K562 (cell line): Measurements from ENCODE around the gene FARSA. TPM values are rescaled to one million over a fixed set of nuclear protein-coding genes. Genes with fewer than 3 reads are reported as not detected.
A peak's percentile ranks its signal among the peaks of the same experiment; 100 is the strongest.

ENCODE experiments used
- CBFA2T3 ChIP-seq: fragments of 450-650 bp; IDR thresholded peaks from 2 replicates; pipeline ENCODE4 v1.6.1; 2017
- CSDE1 ChIP-seq, 2 experiments: fragments of 450-650 bp; IDR thresholded peaks; 2 replicates each; pipeline ENCODE4 v1.6.1; 2016; ENCODE audit warnings: mild to moderate bottlenecking in 1 of 2
- EGR1 ChIP-seq: fragments of 450-650 bp; conservative IDR thresholded peaks from 2 replicates; pipeline ENCODE4 v1.6.1; 2017; ENCODE audit warnings: mild to moderate bottlenecking
- FOSL1 ChIP-seq: fragments of 200-800 bp; sonication (Bioruptor generic); conservative IDR thresholded peaks from 2 replicates; pipeline ENCODE4 v1.6.1; 2016; ENCODE audit warnings: missing genetic modification characterization, missing compliant biosample characterization
- KAT2B ChIP-seq: IDR thresholded peaks from one replicate; pipeline ENCODE4 v1.6.1; 2012; ENCODE audit warnings: low read depth, mild to moderate bottlenecking, control low read depth, inconsistent platforms, low read length, moderate library complexity
- MBD2 ChIP-seq: sonication (generic); IDR thresholded peaks from 2 replicates; pipeline ENCODE4 v1.6.1; 2016; ENCODE audit warnings: low read depth, borderline replicate concordance
- MTA3 ChIP-seq: fragments of 450-650 bp; formaldehyde crosslinking; IDR thresholded peaks from 2 replicates; pipeline ENCODE4 v1.6.1; 2017; ENCODE audit warnings: mild to moderate bottlenecking, borderline replicate concordance
- PYGO2 ChIP-seq: fragments of 450-650 bp; IDR thresholded peaks from 2 replicates; pipeline ENCODE4 v1.6.1; 2016; ENCODE audit warnings: mild to moderate bottlenecking, missing genetic modification characterization, moderate library complexity, missing compliant biosample characterization
- RCOR1 ChIP-seq, 2 experiments: IDR thresholded peaks; 2 replicates each; pipeline ENCODE4 v1.6.1; 2012; ENCODE audit warnings: low read depth in 2 of 2, low read length in 2 of 2, borderline replicate concordance in 1 of 2, improper control_type of control experiment in 1 of 2
- RFX1 ChIP-seq: fragments of 450-650 bp; IDR thresholded peaks from 2 replicates; pipeline ENCODE4 v1.6.1; 2016; ENCODE audit warnings: mild to moderate bottlenecking, moderate library complexity
- polyA plus RNA-seq, 8 experiments: library from polyadenylated mRNA; depleted of rRNA in 4 of 8; stranded (reverse) in 5 of 8; unstranded in 3 of 8; fragments of >200 nt; fragmentation: Nextera tagmentation in 2 of 8; fragmentation: Illumina TruSeq in 1 of 8; extraction: Ambion mirVana in 2 of 8; extraction: Trizol in 1 of 8; gene quantifications; 2 replicates each; pipeline versions ENCODE4 v1.2.1 to v1.2.3, GENCODE V29; 2011 to 2014; ENCODE audit warnings: inconsistent platforms in 1 of 8, missing spikeins in 1 of 8
- total RNA-seq, 7 experiments: library from RNA; depleted of rRNA in 6 of 7; stranded (reverse); fragments of >200 nt in 6 of 7; fragmentation: Illumina TruSeq in 2 of 7; extraction: Trizol in 2 of 7; gene quantifications; 2 replicates each; pipeline versions ENCODE4 v1.2.1 to v1.2.3, GENCODE V29; 2011 to 2021; ENCODE audit warnings: low replicate concordance in 1 of 7
- TF ChIP-seq, protein P1 (sequence below): fragments of 450-650 bp; IDR thresholded peaks from 2 replicates; pipeline ENCODE4 v1.6.1; 2018; ENCODE audit not compliant: partially characterized antibody
- TF ChIP-seq, protein P2 (sequence below): sonication (generic); formaldehyde crosslinking; IDR thresholded peaks from 2 replicates; pipeline ENCODE4 v1.8.0; 2022; ENCODE audit warnings: mild to moderate bottlenecking, missing genetic modification reagents
- TF ChIP-seq, protein P3 (sequence below): conservative IDR thresholded peaks from 2 replicates; pipeline ENCODE4 v1.6.1; 2011; ENCODE audit warnings: low read depth, mild to moderate bottlenecking, low read length; ENCODE audit not compliant: control insufficient read depth
- TF ChIP-seq, protein P4 (sequence below): fragments of 200-800 bp; sonication (Bioruptor generic); IDR thresholded peaks from 2 replicates; pipeline ENCODE4 v1.6.1; 2016; ENCODE audit warnings: missing genetic modification characterization, missing compliant biosample characterization
- TF ChIP-seq, protein P5 (sequence below): sonication (generic); formaldehyde crosslinking; IDR thresholded peaks from 2 replicates; pipeline ENCODE4 v1.9.0; 2022; ENCODE audit warnings: mild to moderate bottlenecking, missing genetic modification reagents

Gene FARSA
- total and polyA plus RNA-seq, 9 of the 15 experiments (the other 6 are each of a cell fraction or from before 2014, with no cell fraction given) = 25.2 to 237 (median 89.6) TPM

DNA sequence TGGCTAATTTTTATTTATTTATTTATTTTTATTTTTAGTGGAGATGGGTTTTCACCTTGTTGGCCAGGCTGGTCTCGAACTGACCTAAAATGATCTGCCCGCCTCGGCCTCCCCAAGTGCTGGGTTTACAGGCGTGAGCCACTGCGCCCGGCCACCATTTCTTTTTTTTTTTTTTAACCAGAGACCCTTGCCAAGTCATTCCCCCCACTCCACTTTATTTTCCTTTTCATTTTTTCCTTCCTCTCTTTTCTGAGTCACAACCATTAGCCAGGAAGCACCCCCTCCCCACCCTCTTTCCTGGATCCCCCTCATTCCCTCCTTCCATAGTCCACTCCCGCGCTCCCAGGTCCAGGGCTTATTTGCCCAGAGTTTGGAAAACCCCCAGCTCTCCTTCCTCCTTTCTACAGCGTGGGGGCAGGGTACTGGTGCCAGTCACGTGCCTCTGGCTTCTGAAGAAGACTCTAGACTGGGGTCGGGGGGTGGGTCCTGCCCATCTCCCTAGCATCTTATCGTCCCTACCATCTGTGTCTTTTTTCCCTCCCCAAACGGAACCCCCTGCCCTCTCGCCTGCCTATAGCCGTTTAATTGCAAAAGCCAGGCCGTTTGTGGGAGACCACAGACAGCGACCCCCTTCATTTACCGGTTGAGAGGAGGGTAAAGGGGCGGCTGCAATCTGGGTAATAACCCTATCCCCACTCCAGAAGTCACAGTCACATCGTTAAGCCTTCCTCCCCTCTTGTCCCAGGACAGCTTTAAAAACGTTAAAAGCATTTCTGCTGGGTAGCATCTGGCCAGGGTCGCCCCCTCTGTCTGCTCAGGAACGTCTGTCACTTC, 3.8 kb upstream of the FARSA start (continued):
- TF ChIP-seq CSDE1 (IDR thresholded peaks at IDR 0.05) = no peak
- no peak for TF ChIP-seq PYGO2 (tag)
- TF ChIP-seq, protein P1, sequence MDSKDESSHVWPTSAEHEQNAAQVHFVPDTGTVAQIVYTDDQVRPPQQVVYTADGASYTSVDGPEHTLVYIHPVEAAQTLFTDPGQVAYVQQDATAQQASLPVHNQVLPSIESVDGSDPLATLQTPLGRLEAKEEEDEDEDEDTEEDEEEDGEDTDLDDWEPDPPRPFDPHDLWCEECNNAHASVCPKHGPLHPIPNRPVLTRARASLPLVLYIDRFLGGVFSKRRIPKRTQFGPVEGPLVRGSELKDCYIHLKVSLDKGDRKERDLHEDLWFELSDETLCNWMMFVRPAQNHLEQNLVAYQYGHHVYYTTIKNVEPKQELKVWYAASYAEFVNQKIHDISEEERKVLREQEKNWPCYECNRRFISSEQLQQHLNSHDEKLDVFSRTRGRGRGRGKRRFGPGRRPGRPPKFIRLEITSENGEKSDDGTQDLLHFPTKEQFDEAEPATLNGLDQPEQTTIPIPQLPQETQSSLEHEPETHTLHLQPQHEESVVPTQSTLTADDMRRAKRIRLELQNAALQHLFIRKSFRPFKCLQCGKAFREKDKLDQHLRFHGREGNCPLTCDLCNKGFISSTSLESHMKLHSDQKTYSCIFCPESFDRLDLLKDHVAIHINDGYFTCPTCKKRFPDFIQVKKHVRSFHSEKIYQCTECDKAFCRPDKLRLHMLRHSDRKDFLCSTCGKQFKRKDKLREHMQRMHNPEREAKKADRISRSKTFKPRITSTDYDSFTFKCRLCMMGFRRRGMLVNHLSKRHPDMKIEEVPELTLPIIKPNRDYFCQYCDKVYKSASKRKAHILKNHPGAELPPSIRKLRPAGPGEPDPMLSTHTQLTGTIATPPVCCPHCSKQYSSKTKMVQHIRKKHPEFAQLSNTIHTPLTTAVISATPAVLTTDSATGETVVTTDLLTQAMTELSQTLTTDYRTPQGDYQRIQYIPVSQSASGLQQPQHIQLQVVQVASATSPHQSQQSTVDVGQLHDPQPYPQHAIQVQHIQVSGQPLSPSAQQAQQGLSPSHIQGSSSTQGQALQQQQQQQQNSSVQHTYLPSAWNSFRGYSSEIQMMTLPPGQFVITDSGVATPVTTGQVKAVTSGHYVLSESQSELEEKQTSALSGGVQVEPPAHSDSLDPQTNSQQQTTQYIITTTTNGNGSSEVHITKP = peak; percentile 86
- no peak for TF ChIP-seq MBD2
- no peak for TF ChIP-seq CBFA2T3
- no peak for TF ChIP-seq KAT2B
- 0 out of 2 replicates have a peak, but pooled peaks have one; percentile 1 for TF ChIP-seq FOSL1 (tag)
- no peak for TF ChIP-seq EGR1
- TF ChIP-seq RFX1 = no peak
- TF ChIP-seq, protein P2, sequence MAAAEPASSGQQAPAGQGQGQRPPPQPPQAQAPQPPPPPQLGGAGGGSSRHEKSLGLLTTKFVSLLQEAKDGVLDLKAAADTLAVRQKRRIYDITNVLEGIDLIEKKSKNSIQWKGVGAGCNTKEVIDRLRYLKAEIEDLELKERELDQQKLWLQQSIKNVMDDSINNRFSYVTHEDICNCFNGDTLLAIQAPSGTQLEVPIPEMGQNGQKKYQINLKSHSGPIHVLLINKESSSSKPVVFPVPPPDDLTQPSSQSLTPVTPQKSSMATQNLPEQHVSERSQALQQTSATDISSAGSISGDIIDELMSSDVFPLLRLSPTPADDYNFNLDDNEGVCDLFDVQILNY (CRISPR knock-in tag) = no peak
- TF ChIP-seq RCOR1 (IDR thresholded peaks at IDR 0.05; ENCODE audit: borderline replicate concordance in 1 of 2, low read depth in 2 of 2, low read length in 2 of 2) = no peak; a peak in 1 of 4 replicates
- TF ChIP-seq, protein P3, sequence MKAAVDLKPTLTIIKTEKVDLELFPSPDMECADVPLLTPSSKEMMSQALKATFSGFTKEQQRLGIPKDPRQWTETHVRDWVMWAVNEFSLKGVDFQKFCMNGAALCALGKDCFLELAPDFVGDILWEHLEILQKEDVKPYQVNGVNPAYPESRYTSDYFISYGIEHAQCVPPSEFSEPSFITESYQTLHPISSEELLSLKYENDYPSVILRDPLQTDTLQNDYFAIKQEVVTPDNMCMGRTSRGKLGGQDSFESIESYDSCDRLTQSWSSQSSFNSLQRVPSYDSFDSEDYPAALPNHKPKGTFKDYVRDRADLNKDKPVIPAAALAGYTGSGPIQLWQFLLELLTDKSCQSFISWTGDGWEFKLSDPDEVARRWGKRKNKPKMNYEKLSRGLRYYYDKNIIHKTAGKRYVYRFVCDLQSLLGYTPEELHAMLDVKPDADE = no peak
- no peak for TF ChIP-seq MTA3
- TF ChIP-seq, protein P4, sequence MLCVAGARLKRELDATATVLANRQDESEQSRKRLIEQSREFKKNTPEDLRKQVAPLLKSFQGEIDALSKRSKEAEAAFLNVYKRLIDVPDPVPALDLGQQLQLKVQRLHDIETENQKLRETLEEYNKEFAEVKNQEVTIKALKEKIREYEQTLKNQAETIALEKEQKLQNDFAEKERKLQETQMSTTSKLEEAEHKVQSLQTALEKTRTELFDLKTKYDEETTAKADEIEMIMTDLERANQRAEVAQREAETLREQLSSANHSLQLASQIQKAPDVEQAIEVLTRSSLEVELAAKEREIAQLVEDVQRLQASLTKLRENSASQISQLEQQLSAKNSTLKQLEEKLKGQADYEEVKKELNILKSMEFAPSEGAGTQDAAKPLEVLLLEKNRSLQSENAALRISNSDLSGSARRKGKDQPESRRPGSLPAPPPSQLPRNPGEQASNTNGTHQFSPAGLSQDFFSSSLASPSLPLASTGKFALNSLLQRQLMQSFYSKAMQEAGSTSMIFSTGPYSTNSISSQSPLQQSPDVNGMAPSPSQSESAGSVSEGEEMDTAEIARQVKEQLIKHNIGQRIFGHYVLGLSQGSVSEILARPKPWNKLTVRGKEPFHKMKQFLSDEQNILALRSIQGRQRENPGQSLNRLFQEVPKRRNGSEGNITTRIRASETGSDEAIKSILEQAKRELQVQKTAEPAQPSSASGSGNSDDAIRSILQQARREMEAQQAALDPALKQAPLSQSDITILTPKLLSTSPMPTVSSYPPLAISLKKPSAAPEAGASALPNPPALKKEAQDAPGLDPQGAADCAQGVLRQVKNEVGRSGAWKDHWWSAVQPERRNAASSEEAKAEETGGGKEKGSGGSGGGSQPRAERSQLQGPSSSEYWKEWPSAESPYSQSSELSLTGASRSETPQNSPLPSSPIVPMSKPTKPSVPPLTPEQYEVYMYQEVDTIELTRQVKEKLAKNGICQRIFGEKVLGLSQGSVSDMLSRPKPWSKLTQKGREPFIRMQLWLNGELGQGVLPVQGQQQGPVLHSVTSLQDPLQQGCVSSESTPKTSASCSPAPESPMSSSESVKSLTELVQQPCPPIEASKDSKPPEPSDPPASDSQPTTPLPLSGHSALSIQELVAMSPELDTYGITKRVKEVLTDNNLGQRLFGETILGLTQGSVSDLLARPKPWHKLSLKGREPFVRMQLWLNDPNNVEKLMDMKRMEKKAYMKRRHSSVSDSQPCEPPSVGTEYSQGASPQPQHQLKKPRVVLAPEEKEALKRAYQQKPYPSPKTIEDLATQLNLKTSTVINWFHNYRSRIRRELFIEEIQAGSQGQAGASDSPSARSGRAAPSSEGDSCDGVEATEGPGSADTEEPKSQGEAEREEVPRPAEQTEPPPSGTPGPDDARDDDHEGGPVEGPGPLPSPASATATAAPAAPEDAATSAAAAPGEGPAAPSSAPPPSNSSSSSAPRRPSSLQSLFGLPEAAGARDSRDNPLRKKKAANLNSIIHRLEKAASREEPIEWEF = no peak
- TF ChIP-seq, protein P5, sequence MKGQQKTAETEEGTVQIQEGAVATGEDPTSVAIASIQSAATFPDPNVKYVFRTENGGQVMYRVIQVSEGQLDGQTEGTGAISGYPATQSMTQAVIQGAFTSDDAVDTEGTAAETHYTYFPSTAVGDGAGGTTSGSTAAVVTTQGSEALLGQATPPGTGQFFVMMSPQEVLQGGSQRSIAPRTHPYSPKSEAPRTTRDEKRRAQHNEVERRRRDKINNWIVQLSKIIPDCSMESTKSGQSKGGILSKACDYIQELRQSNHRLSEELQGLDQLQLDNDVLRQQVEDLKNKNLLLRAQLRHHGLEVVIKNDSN (CRISPR knock-in tag) = peak; percentile 61
